Measurements from ENCODE around the gene LRRC17.

GRCh38 chr7:102890971-102891692, 21.7 kb upstream of the LRRC17 start:
- TF ChIP-seq MAX (IDR thresholded peaks at IDR 0.05) (no peak), CTCF (IDR thresholded peaks at IDR 0.05; ENCODE audit: low read depth, low read length, missing input control) (no peak), YY1 (IDR thresholded peaks at IDR 0.05) (no peak), GABPA (IDR thresholded peaks at IDR 0.05 in 1 of 2, conservative IDR thresholded peaks at IDR 0.05 in 1 of 2) (no peak), JUND (IDR thresholded peaks at IDR 0.05) (no peak)
